K562 (cell line): ENCODE data around the gene NR1D1. TPM values are rescaled to one million over a fixed set of nuclear protein-coding genes. Genes with fewer than 3 reads are reported as not detected.

Experiments used
- HMGN3 ChIP-seq: IDR thresholded peaks from 2 replicates; pipeline ENCODE4 v1.6.1; 2011; ENCODE audit warnings: borderline replicate concordance, low read depth, mild to moderate bottlenecking, mixed read lengths, low read length; ENCODE audit not compliant: insufficient read length; ENCODE audit errors: extremely low read depth
- POLR2AphosphoS5 ChIP-seq: IDR thresholded peaks from 2 replicates; pipeline ENCODE4 v1.6.1; 2011; ENCODE audit warnings: mild to moderate bottlenecking, low read depth, low read length, moderate library complexity; ENCODE audit not compliant: control insufficient read depth, insufficient read depth
- REST ChIP-seq, 2 experiments: fragments of 450-650 bp; formaldehyde crosslinking in 1 of 2; IDR thresholded peaks; 2 replicates each; pipeline versions ENCODE4 v1.4.0 to v1.6.1; 2014 to 2020; ENCODE audit warnings: mild to moderate bottlenecking in 2 of 2, borderline replicate concordance in 1 of 2, low read depth in 1 of 2
- polyA plus RNA-seq, 8 experiments: library from polyadenylated mRNA; depleted of rRNA in 4 of 8; stranded (reverse) in 5 of 8; unstranded in 3 of 8; fragments of >200 nt; fragmentation: Nextera tagmentation in 2 of 8; fragmentation: Illumina TruSeq in 1 of 8; extraction: Ambion mirVana in 2 of 8; extraction: Trizol in 1 of 8; gene quantifications; 2 replicates each; pipeline versions ENCODE4 v1.2.1 to v1.2.3, GENCODE V29; 2011 to 2014; ENCODE audit warnings: inconsistent platforms in 1 of 8, missing spikeins in 1 of 8
- total RNA-seq, 7 experiments: library from RNA; depleted of rRNA in 6 of 7; stranded (reverse); fragments of >200 nt in 6 of 7; fragmentation: Illumina TruSeq in 2 of 7; extraction: Trizol in 2 of 7; gene quantifications; 2 replicates each; pipeline versions ENCODE4 v1.2.1 to v1.2.3, GENCODE V29; 2011 to 2021; ENCODE audit warnings: low replicate concordance in 1 of 7

The NR1D1 gene
- total and polyA plus RNA-seq, 9 of the 15 experiments (the other 6 are each of a cell fraction or from before 2014, with no cell fraction given), result 0.25 to 7.7 (median 0.65) TPM

- TF ChIP-seq REST (IDR thresholded peaks at IDR 0.05; ENCODE audit: borderline replicate concordance), result 0 out of 2 replicates have a peak, but pooled peaks have one; percentile 5
- TF ChIP-seq REST (CRISPR knock-in tag; IDR thresholded peaks at IDR 0.05; ENCODE audit: low read depth), result no peak
- no peak for TF ChIP-seq POLR2AphosphoS5
- peak; percentile 18 for TF ChIP-seq HMGN3
Measured at GRCh38 chr17:40122136-40122998, 22.0 kb upstream of the NR1D1 start (continued).
